Measurements from ENCODE around the gene DIAPH3.

DNA sequence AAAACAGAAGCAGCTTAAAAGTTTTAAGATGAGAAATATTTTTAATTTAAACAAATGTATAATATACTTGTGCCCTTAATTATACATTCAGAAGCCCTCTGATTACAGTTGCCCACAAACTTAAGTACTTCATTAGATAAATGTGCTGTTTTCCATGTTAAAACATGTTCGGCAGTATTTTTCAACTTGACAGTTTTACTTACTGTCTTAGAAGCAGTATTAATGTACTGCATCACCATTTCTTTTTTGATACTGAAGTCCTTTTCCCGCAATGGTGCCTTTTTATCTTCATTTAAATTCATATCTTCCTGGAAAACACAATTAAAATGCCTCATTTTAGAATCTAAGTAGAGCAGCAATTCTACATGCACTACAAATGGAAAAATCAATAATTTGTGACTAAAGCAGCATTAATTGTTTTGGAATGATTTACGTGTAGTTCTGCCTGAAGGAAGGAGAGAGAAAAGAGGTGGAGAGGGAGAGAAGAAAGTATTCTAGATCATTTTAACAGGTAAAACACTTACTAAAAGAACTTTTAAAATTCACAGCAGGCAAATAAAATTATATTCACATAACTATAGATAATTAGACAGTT, 70.2 kb downstream of the DIAPH3 start:
- TF ChIP-seq POLR2AphosphoS5 (IDR thresholded peaks at IDR 0.05) (no peak), POLR2A (IDR thresholded peaks at IDR 0.05) (no peak)
- TF ChIP-seq, protein P1, sequence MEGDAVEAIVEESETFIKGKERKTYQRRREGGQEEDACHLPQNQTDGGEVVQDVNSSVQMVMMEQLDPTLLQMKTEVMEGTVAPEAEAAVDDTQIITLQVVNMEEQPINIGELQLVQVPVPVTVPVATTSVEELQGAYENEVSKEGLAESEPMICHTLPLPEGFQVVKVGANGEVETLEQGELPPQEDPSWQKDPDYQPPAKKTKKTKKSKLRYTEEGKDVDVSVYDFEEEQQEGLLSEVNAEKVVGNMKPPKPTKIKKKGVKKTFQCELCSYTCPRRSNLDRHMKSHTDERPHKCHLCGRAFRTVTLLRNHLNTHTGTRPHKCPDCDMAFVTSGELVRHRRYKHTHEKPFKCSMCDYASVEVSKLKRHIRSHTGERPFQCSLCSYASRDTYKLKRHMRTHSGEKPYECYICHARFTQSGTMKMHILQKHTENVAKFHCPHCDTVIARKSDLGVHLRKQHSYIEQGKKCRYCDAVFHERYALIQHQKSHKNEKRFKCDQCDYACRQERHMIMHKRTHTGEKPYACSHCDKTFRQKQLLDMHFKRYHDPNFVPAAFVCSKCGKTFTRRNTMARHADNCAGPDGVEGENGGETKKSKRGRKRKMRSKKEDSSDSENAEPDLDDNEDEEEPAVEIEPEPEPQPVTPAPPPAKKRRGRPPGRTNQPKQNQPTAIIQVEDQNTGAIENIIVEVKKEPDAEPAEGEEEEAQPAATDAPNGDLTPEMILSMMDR (IDR thresholded peaks at IDR 0.05) = no peak

Measured in prostate gland (tissue), 2 donors.